Adrenal gland (tissue), 12 donors: ENCODE measurements around the gene TTC27. TPM values are rescaled to one million over a fixed set of nuclear protein-coding genes. Genes with fewer than 3 reads are reported as not detected.

Source experiments
- DNase-seq, 7 donors: peaks; one replicate each; pipeline ENCODE4 v3.0.0-alpha.2; 2019 to 2020
- H3K27ac ChIP-seq, 5 donors: fragments of 200-600 bp; sonication (generic) in 4 of 5; 1 replicate in 3 of 5; 2 replicates in 2 of 5; pipeline versions ENCODE4 v1.5.1 to v1.8.0; 2016 to 2020; ENCODE audit warnings: mild to moderate bottlenecking in 1 of 5
- H3K27me3 ChIP-seq: fragments of 200-600 bp; 2 replicates; pipeline ENCODE4 v1.8.0; 2021
- H3K36me3 ChIP-seq, 2 donors: fragments of 200-600 bp; replicated peaks in 1 of 2; 1 replicate in 1 of 2; 2 replicates in 1 of 2; pipeline versions ENCODE4 v1.5.1 to v1.8.0; 2018 to 2022
- H3K4me1 ChIP-seq, 2 donors: fragments of 200-600 bp; replicated peaks in 1 of 2; 1 replicate in 1 of 2; 2 replicates in 1 of 2; pipeline versions ENCODE4 v1.5.1 to v1.8.0; 2018 to 2021
- H3K4me3 ChIP-seq, 4 donors: fragments of 200-600 bp; sonication (generic) in 3 of 4; one replicate each; pipeline ENCODE4 v1.5.1; 2016 to 2018
- H3K9me3 ChIP-seq, 3 donors: fragments of 200-600 bp; sonication (generic) in 1 of 3; replicated peaks in 1 of 3; 1 replicate in 2 of 3; 2 replicates in 1 of 3; pipeline versions ENCODE4 v1.5.1 to v1.8.0; 2016 to 2021
- POLR2A ChIP-seq, 2 donors: fragments of 450-650 bp; IDR thresholded peaks; one replicate each; pipeline ENCODE4 v1.6.1; 2017; ENCODE audit warnings: antibody characterized with exemption in 2 of 2, mild to moderate bottlenecking in 2 of 2, moderate library complexity in 1 of 2
- WGBS, 4 donors: extraction: QIAGEN DNeasy Blood & Tissue Kit in 2 of 4; methylation state at CpG; one replicate each; pipeline versions ENCODE4 v1.1.5 to v1.1.7; 2013 to 2017; 5-methylcytosine and 5-hydroxymethylcytosine counted together
- intact Hi-C, 2 donors: fragments of 100-400 bp; cut with DNase I; formaldehyde crosslinking; loops; one replicate each; pipeline versions ENCODE4 v1.14.1 to v1.15.0; 2022 to 2023
- polyA plus RNA-seq, 3 donors: library from polyadenylated mRNA; stranded (reverse); fragments of 200-250 nt in 2 of 3; fragments of 350-450 nt in 1 of 3; fragmentation: Illumina TruSeq in 1 of 3; extraction: RNeasy Lipid Tissue Mini Kit (QIAGEN cat#74804) in 1 of 3; gene quantifications; one replicate each; pipeline ENCODE4 v1.2.3, GENCODE V29; 2013 to 2014
- total RNA-seq, 9 donors: library from RNA; depleted of rRNA in 4 of 9; stranded (reverse); fragments of >200 nt in 4 of 9; fragments of 120-200 nt in 1 of 9; fragmentation: NEBNext Ultra II Directional in 1 of 9; extraction: Animal tissue kit (Norgen Biotek cat#: 25700) in 1 of 9; gene quantifications; one replicate each; pipeline versions ENCODE4 v1.1.0 to v1.2.4, GENCODE V29; 2013 to 2023
- TF ChIP-seq, protein P1 (sequence below), 6 experiments: fragments of 450-650 bp in 4 of 6; fragments of 200-600 bp in 2 of 6; sonication (generic) in 1 of 6; IDR thresholded peaks; 1 replicate in 5 of 6; 2 replicates in 1 of 6; pipeline versions ENCODE4 v1.5.1 to v1.8.0; 2016 to 2021; ENCODE audit warnings: antibody characterized with exemption in 6 of 6, mild to moderate bottlenecking in 2 of 6, moderate library complexity in 1 of 6
- donor health status: healthy with polysubstance abuse.
- donor health status: Bipolar disorder and iron deficiency.
- donor health status: DM: yes; HTN: yes; CAD: no.
- donor health status: DM: no; HTN: no; CAD: no.
- donor health status: DM: no; HTN: no; CAD: no.
- donor health status: DM: yes; HTN: yes; CAD: no.

The TTC27 gene
- total and polyA plus RNA-seq, 12 donors: 5.7 to 31.1 (median 19.8) TPM

DNA sequence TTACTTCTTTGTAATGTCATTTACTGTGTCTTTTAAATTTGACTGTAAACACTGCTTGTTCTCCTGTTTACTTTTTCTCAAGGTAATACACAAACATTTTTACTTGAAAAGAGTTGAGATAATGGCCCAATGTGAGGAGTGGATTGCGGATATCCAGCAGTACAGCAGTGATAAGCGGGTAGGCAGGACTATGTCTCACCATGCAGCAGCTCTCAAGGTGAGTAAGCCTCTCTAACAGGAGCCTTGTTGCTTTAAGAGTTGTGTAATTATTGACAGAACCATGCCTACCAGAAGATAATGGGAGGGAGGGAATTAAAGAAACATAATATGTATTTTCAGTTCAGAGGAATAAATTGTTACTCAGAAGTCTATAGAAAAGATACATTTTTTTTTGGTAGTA, 16.5 kb upstream of the TTC27 start:
- no peak overlapping the region for H3K27ac ChIP-seq
- peaks cover 0 to 52% of the 10 kb centered on the region in 2 donors for H3K36me3 ChIP-seq
- H3K27me3 ChIP-seq: no peaks in the 10 kb centered on the region
- WGBS, 4 donors: 69 to 92% (median 83%) methylated on average over 2 of the region's 2 CpGs
- no peaks in the 10 kb centered on the region for H3K9me3 ChIP-seq
- DNase-seq: peak in 1 of 7 donors; percentile 27
- intact Hi-C loops: no loop called here
- TF ChIP-seq POLR2A (IDR thresholded peaks at IDR 0.05): no peak
- TF ChIP-seq, protein P1, sequence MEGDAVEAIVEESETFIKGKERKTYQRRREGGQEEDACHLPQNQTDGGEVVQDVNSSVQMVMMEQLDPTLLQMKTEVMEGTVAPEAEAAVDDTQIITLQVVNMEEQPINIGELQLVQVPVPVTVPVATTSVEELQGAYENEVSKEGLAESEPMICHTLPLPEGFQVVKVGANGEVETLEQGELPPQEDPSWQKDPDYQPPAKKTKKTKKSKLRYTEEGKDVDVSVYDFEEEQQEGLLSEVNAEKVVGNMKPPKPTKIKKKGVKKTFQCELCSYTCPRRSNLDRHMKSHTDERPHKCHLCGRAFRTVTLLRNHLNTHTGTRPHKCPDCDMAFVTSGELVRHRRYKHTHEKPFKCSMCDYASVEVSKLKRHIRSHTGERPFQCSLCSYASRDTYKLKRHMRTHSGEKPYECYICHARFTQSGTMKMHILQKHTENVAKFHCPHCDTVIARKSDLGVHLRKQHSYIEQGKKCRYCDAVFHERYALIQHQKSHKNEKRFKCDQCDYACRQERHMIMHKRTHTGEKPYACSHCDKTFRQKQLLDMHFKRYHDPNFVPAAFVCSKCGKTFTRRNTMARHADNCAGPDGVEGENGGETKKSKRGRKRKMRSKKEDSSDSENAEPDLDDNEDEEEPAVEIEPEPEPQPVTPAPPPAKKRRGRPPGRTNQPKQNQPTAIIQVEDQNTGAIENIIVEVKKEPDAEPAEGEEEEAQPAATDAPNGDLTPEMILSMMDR (IDR thresholded peaks at IDR 0.05): no peak
- H3K4me1 ChIP-seq: no peaks in the 10 kb centered on the region
- H3K4me3 ChIP-seq: no peak overlapping the region

DNA sequence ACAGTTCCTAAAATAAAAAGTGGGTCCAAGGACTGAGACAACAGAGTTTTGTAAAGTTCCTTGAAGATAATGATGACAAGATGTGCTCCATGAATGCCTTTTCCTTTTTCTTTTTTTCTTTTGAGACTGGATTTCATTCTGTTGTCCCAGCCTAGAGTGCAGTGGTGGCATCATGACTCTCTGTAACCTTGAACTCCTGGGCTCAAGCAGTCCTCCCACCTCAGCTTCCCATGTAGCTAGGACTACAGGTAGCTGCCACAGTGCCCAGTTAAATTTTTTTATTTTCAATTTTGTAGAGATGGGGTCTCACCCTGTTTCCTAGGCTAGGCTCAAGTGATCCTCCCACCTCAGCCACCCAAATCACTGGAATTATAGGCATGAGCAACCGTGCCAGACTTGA, 16.1 kb upstream of the TTC27 start:
- TF ChIP-seq, protein P1 (IDR thresholded peaks at IDR 0.05): no peak
- no peak for TF ChIP-seq POLR2A (IDR thresholded peaks at IDR 0.05)
- intact Hi-C loops: no loop called here
- Histone ChIP-seq H3K27ac (no peak overlapping the region), H3K9me3 (no peaks in the 10 kb centered on the region), H3K27me3 (no peaks in the 10 kb centered on the region), H3K36me3 (peaks cover 0 to 56% of the 10 kb centered on the region in 2 donors), H3K4me3 (no peak overlapping the region), H3K4me1 (no peaks in the 10 kb centered on the region)
- 79 to 91% (median 89%) methylated on average over 1 of the region's 1 CpG for WGBS, 4 donors
- DNase-seq: no peak

DNA sequence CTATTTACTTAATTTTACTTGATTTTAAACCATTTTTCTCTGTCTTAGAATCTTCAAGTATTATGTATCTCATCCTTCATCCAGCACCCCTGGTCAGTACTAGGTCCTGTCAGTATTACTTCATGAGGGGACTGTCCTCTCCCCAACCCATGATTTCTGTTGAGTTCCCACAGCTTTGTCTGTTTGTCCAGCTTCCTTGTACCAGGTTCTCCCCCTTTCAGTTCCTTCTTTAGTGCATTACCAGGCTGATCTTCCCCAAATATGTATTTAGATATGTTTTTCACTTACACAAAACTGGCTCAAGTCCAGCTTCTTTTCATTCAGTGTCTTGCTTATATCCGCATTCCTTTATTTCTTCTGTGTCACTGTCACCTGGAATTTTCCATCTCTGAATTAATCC, 13.8 kb upstream of the TTC27 start:
- no peak for DNase-seq
- H3K4me3 ChIP-seq: no peak overlapping the region
- no peaks in the 10 kb centered on the region for H3K4me1 ChIP-seq
- intact Hi-C loops: no loop called here
- 74 to 83% (median 78%) methylated on average over 1 of the region's 1 CpG for WGBS, 4 donors
- peaks cover 0 to 67% of the 10 kb centered on the region in 2 donors for H3K36me3 ChIP-seq
- H3K9me3 ChIP-seq: no peaks in the 10 kb centered on the region
- no peak overlapping the region for H3K27ac ChIP-seq
- TF ChIP-seq, protein P1 (IDR thresholded peaks at IDR 0.05): no peak
- TF ChIP-seq POLR2A (IDR thresholded peaks at IDR 0.05): no peak
- no peaks in the 10 kb centered on the region for H3K27me3 ChIP-seq

DNA sequence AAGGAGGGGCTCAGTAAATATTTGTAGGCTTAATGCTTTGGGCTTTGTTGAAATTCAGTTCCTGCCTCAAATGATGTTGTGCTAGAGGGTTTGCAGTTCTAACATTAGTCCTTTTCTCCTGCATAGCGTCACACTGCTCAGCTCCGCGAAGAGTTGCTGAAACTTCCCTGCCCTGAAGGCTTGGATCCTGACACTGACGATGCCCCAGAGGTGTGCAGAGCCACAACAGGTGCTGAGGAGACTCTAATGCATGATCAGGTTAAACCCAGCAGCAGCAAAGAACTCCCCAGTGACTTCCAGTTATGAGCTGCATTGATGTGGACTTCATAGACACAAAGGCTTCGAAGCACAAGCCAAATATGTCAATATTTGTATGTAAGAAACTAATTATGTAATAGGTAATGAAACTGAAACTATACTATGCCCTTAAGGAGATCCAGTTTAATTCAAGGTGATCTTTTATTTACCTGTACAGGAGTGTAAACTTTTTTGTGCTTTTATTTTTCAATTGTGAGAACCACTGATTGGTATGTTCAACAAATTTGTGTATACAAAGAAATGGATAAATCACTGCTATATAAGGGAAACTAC, 10.2 kb upstream of the TTC27 start:
- no peaks in the 10 kb centered on the region for H3K9me3 ChIP-seq
- H3K4me1 ChIP-seq: no peaks in the 10 kb centered on the region
- no peak overlapping the region for H3K27ac ChIP-seq
- intact Hi-C loops: no loop called here
- TF ChIP-seq, protein P1 (IDR thresholded peaks at IDR 0.05): no peak
- TF ChIP-seq POLR2A (IDR thresholded peaks at IDR 0.05): no peak
- H3K27me3 ChIP-seq: no peaks in the 10 kb centered on the region
- WGBS, 4 donors: 93 to 100% (median 95%) methylated on average over 3 to 5 of the region's 5 CpGs
- peaks cover 0 to 44% of the 10 kb centered on the region in 2 donors for H3K36me3 ChIP-seq
- DNase-seq: no peak
- no peak overlapping the region for H3K4me3 ChIP-seq
